Prostate gland (tissue), 2 donors: ENCODE measurements around the gene UBB. TPM values are rescaled to one million over a fixed set of nuclear protein-coding genes. Genes with fewer than 3 reads are reported as not detected.
"Not testable (repeated sequence)": the region's sequence is repeated elsewhere in the genome, so short reads cannot be mapped to it uniquely, and the experiment has no call there.

ENCODE experiments used
- DNase-seq: peaks from one replicate; pipeline ENCODE4 v3.0.0-alpha.2; 2019; ENCODE audit warnings: low spot score
- H3K27ac ChIP-seq, 2 donors: fragments of 200-600 bp; sonication (generic); 2 replicates each; pipeline ENCODE4 v1.5.1; 2017 to 2019
- H3K27me3 ChIP-seq: fragments of 200-600 bp; sonication (generic); replicated peaks from 2 replicates; pipeline ENCODE4 v1.5.1; 2019; ENCODE audit not compliant: insufficient read depth
- H3K36me3 ChIP-seq, 2 donors: fragments of 200-600 bp; sonication (generic); 1 replicate in 1 of 2; 2 replicates in 1 of 2; pipeline versions ENCODE4 v1.5.1 to v1.8.1; 2017 to 2019
- H3K4me1 ChIP-seq: fragments of 200-600 bp; sonication (generic); replicated peaks from 2 replicates; pipeline ENCODE4 v1.5.1; 2019
- H3K4me3 ChIP-seq, 2 donors: fragments of 200-600 bp; sonication (generic); 2 replicates each; pipeline ENCODE4 v1.5.1; 2017 to 2019
- H3K9me3 ChIP-seq: fragments of 200-600 bp; sonication (generic); 2 replicates; pipeline ENCODE4 v1.5.1; 2017
- CTCF ChIP-seq, 4 experiments: fragments of 200-600 bp in 2 of 4; fragments of 450-650 bp in 2 of 4; sonication (generic) in 2 of 4; IDR thresholded peaks; 1 replicate in 3 of 4; 2 replicates in 1 of 4; pipeline ENCODE4 v1.5.1; 2016 to 2019; ENCODE audit warnings: antibody characterized with exemption in 4 of 4, mild to moderate bottlenecking in 2 of 4, moderate library complexity in 2 of 4
- POLR2A ChIP-seq: fragments of 450-650 bp; IDR thresholded peaks from one replicate; pipeline ENCODE4 v1.6.1; 2016; ENCODE audit warnings: antibody characterized with exemption, mild to moderate bottlenecking
- POLR2AphosphoS5 ChIP-seq: sonication (generic); formaldehyde crosslinking; IDR thresholded peaks from one replicate; pipeline ENCODE4 v1.6.1; 2017; ENCODE audit warnings: antibody characterized with exemption
- WGBS: methylation state at CpG from one replicate; pipeline ENCODE4 v1.1.5; 2018; 5-methylcytosine and 5-hydroxymethylcytosine counted together
- intact Hi-C: fragments of 100-400 bp; cut with DNase I; formaldehyde crosslinking; loops from one replicate; pipeline ENCODE4 v1.14.2; 2022
- total RNA-seq, 2 donors: library from RNA; depleted of rRNA; stranded (reverse); fragments of >200 nt; gene quantifications; one replicate each; pipeline ENCODE4 v1.1.0, GENCODE V29; 2016

The UBB gene
- total RNA-seq, 2 donors from 2014 or later = 1,174 to 1,571 TPM

- WGBS = 88% methylated on average over 8 of the region's 8 CpGs
- peak overlapping the region; percentile 97 to 98 for H3K27ac ChIP-seq
- no peak overlapping the region for H3K4me3 ChIP-seq
Observed at GRCh38 chr17:16379654-16380053, 1.2 kb upstream of the UBB start.

GRCh38 chr17:16381496-16381820 is 567 bp downstream of the UBB start:
- peak overlapping the region; percentile 63 to 82 for H3K4me3 ChIP-seq
- no peaks in the 10 kb centered on the region for H3K9me3 ChIP-seq
- H3K36me3 ChIP-seq = no peaks in the 10 kb centered on the region
- no peaks in the 10 kb centered on the region for H3K27me3 ChIP-seq
- intact Hi-C loops = no loop called here
- DNase-seq = no peak
- H3K27ac ChIP-seq = peak overlapping the region; percentile 97 to 98
- H3K4me1 ChIP-seq = peaks cover 2% of the 10 kb centered on the region
- 2% methylated on average over 14 of the region's 14 CpGs for WGBS
- TF ChIP-seq CTCF (IDR thresholded peaks at IDR 0.05) (no peak), POLR2AphosphoS5 (peak; percentile 9), POLR2A (no peak)

More at GRCh38 chr17:16379654-16380053, 1.2 kb upstream of the UBB start:
- no peak for TF ChIP-seq POLR2A
- Histone ChIP-seq H3K4me1 (peaks cover 2% of the 10 kb centered on the region), H3K27me3 (no peaks in the 10 kb centered on the region), H3K36me3 (no peaks in the 10 kb centered on the region), H3K9me3 (no peaks in the 10 kb centered on the region)
- intact Hi-C loops = no loop called here
- no peak for DNase-seq

GRCh38 chr17:16383216-16383615 is 2.3 kb downstream of the UBB start:
- intact Hi-C loops = no loop called here
- Histone ChIP-seq H3K4me1 (peaks cover 2% of the 10 kb centered on the region), H3K36me3 (no peaks in the 10 kb centered on the region), H3K4me3 (no peak overlapping the region), H3K27me3 (no peaks in the 10 kb centered on the region), H3K9me3 (no peaks in the 10 kb centered on the region), H3K27ac (peak overlapping the region in 1 of 2 donors; percentile 11)
- no peak for DNase-seq
- WGBS = 38% methylated on average over 4 of the region's 4 CpGs
- no peak for TF ChIP-seq CTCF (IDR thresholded peaks at IDR 0.05)
- TF ChIP-seq POLR2AphosphoS5 = no peak
- TF ChIP-seq POLR2A = no peak

GRCh38 chr17:16383772-16384287 is 2.9 kb downstream of the UBB start:
- Histone ChIP-seq H3K27ac (no peak overlapping the region), H3K9me3 (no peaks in the 10 kb centered on the region), H3K36me3 (no peaks in the 10 kb centered on the region), H3K4me3 (no peak overlapping the region), H3K27me3 (no peaks in the 10 kb centered on the region), H3K4me1 (peaks cover 2% of the 10 kb centered on the region)
- intact Hi-C loops = no loop called here
- TF ChIP-seq POLR2A (no peak), CTCF (IDR thresholded peaks at IDR 0.05) (no peak), POLR2AphosphoS5 (no peak)
- no peak for DNase-seq
- 54% methylated on average over 5 of the region's 5 CpGs for WGBS

GRCh38 chr17:16384557-16384956 is 3.7 kb downstream of the UBB start:
- no peaks in the 10 kb centered on the region for H3K9me3 ChIP-seq
- no peak overlapping the region for H3K4me3 ChIP-seq
- DNase-seq = no peak
- H3K27me3 ChIP-seq = no peaks in the 10 kb centered on the region
- intact Hi-C loops = no loop called here
- H3K36me3 ChIP-seq = no peaks in the 10 kb centered on the region
- peaks cover 2% of the 10 kb centered on the region for H3K4me1 ChIP-seq
- 73% methylated on average over 5 of the region's 5 CpGs for WGBS
- H3K27ac ChIP-seq = no peak overlapping the region
- TF ChIP-seq POLR2AphosphoS5 = no peak
- TF ChIP-seq CTCF (IDR thresholded peaks at IDR 0.05) = no peak
- no peak for TF ChIP-seq POLR2A

- peak overlapping the region in 1 of 2 donors; percentile 20 for H3K4me3 ChIP-seq
- H3K4me1 ChIP-seq, H3K36me3 ChIP-seq, H3K27me3 ChIP-seq, H3K27ac ChIP-seq, H3K9me3 ChIP-seq, intact Hi-C loops, DNase-seq: not testable (repeated sequence)
- 40% methylated on average over 23 of the region's 23 CpGs for WGBS
Observed at GRCh38 chr17:16386126-16386507, 5.2 kb downstream of the UBB start.
